ENCODE data around the gene HSBP1. TPM values are rescaled to one million over a fixed set of nuclear protein-coding genes. Genes with fewer than 3 reads are reported as not detected.

The HSBP1 gene
- total RNA-seq, 4 donors from 2014 or later = 20.0 to 25.1 (median 21.9) TPM

DNA sequence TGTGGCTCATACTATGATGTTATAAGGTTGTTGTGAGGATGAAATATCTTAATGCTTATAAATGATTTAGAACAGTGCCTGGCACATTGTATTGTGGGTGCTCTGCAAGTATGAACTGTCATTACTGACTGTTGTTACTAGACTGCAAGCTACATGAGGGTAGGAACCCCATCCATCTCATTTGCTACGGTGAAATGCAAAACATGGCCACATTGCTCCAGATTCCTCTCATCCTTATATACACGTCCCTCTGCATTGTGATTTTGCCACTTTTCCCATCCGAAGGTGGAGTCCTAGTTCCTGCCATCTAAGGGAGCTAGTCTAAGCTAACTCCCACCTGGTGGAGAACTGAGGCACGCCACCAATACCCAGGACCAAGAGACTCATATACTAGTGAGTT, 29.8 kb downstream of the HSBP1 start:
- DNase-seq (ENCODE audit: low spot score) (no peak), ATAC-seq (ENCODE audit: low FRiP score) (no peak)
- no peak for TF ChIP-seq CTCF (IDR thresholded peaks at IDR 0.05)

DNA sequence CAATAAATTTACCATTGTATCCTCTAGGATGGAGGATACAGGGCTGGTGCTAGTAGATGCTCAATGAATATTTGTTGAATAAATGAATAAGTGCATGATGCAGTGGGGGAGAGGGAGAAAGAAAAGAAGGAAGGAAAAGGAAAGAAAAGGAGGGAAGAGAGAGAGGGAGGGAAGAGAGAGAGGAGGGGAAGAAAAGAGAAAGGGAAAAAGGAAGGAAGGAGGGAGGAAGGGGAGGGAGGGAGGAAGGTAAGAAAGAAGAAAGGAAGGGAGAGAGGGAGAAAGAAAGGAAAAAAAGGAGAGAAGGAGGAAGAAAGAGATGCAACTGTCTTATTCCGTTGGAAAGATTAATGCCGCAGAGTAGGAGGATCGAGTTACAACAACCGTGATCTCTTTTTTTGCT, 30.4 kb downstream of the HSBP1 start:
- no peak for ATAC-seq (ENCODE audit: low FRiP score)
- no peak for TF ChIP-seq CTCF (IDR thresholded peaks at IDR 0.05)
- DNase-seq (ENCODE audit: low spot score) = no peak

GRCh38 chr16:83839561-83839960, 31.8 kb downstream of the HSBP1 start:
- DNase-seq (ENCODE audit: low spot score) (no peak), ATAC-seq (ENCODE audit: low FRiP score) (no peak)
- no peak for TF ChIP-seq CTCF (IDR thresholded peaks at IDR 0.05)

DNA sequence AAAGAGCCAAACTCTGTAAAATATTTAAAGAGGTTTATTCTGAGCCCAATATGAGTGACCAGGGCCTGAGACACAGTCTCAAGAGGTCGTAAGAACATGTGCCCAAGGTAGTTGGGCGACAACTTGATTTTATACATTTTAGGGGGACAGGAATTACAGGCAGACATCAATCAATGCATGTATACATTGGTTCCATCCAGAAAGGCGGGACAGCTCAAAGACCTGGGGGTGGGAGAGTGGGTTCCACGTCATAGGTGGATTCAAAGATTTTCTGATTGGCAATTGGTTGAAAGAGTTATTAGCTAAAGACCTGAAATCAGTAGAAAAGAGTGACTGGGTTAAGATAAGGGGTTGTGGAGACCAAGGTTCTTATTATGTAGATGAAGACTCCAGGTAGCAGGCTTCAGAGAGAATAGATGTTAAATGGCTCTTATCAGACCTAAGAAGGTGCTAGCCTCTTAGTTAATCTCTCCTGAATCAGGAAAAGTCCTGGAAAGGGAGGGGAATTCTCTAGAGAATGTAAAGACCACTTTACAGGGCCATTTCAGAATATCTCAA, 32.4 kb downstream of the HSBP1 start:
- no peak for TF ChIP-seq CTCF (IDR thresholded peaks at IDR 0.05)
- ATAC-seq (ENCODE audit: low FRiP score) = no peak
- DNase-seq (ENCODE audit: low spot score) = no peak

DNA sequence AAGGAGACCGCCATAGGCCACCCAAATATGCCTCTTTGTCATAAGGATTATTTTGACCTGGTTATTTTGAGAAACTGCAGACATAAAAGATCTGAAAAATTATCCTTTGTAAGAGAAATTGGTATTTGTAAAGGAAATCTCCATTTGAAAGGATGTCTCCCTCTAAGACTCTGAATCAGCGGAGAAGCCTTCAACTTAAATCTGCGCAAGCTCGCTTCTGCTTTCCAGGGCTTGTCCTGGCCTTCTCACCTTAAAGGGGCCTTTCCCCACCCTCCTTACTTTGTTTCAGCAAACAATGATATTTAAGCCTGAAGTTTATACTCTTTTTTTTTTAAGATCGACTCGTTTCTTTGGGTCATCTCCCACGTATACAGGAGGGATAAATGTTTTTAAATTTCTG, 34.5 kb downstream of the HSBP1 start:
- no peak for TF ChIP-seq CTCF (IDR thresholded peaks at IDR 0.05)
- DNase-seq (ENCODE audit: low spot score) = no peak
- no peak for ATAC-seq (ENCODE audit: low FRiP score)

DNA sequence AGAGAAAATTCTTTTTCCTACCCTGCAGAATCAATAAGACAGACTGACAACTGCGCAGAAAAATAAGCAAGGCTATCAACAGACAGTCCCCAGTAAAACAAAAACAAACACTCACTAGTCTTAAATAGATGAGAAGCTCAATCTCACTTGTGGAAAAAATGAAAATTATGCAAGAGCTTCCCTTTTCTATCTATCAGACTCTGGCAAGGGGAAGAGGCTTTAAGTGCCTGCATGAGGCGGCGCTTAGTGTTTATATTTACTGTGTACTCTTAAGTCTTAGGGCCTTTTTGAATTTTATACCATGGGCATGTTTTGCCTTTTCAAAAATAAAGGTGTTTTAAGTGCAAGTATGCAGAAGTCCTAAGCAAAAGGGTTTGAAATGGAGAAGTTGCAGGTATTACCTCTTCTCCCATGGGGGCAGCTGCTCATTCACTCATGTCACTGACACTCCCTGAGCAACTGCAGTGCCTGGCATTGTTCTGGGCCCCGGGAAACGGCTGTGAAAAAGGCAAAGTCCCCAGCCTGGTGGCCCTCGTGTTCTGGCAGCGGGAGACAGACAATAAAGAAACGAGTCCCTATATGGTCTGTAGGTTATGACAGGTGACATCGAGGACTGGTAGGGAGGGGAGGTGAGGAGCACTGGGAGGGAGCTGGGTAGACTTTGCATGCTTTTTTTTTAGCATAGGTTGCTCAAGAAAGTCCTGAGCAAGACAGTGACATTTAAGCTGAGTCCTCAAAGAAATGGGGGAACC, 35.2 kb downstream of the HSBP1 start:
- ATAC-seq (ENCODE audit: low FRiP score) (no peak), DNase-seq (ENCODE audit: low spot score) (no peak)
- no peak for TF ChIP-seq CTCF (IDR thresholded peaks at IDR 0.05)

- ATAC-seq (ENCODE audit: low FRiP score) (no peak), DNase-seq (ENCODE audit: low spot score) (no peak)
- TF ChIP-seq CTCF (IDR thresholded peaks at IDR 0.05) = no peak
Observed at GRCh38 chr16:83843657-83844056, 35.9 kb downstream of the HSBP1 start.

Measured in omental fat pad (tissue), 4 donors.